Measurements from ENCODE around the gene INSRR. TPM values are rescaled to one million over a fixed set of nuclear protein-coding genes. Genes with fewer than 3 reads are reported as not detected.

INSRR gene
- total and polyA plus RNA-seq, 9 of the 15 experiments (the other 6 are each of a cell fraction or from before 2014, with no cell fraction given): 0.03 to 0.18 (median 0.06) TPM; not detected in 3

DNA sequence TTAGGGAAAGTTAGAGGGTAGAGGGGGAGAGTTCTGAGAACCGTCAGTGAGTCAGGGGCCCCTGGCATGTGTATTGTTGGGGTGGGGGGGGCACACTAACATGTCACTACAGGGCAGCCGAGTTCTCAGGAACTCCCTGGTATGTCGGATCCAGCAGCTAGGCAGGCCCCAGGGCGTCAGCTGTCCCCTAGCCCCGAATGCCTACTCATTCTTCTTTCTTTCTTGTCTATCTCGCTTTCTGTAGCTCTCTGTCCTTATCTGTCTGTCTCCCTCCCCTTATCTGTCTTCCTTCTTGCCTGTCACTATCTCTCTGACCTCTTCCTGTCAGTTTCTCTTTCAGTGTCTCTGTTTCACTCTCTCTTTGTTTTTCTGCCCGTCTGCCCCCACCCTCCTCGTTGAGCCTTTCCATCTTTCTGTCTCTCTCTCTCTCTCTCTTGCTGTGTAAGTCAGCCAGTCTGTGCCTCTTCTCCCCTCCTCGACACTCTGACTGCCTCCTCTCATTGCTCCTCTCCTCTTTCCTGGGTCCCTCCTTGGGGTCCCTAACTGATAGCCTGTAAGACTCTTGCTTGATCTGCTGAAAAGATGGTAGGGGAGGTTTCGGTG, 4.2 kb upstream of the INSRR start (continued):
- TF ChIP-seq NEUROD1 (IDR thresholded peaks at IDR 0.05; ENCODE audit: borderline replicate concordance, low read depth, low read length, partially characterized antibody): peak; percentile 25
- TF ChIP-seq, protein P1, sequence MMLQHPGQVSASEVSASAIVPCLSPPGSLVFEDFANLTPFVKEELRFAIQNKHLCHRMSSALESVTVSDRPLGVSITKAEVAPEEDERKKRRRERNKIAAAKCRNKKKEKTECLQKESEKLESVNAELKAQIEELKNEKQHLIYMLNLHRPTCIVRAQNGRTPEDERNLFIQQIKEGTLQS (IDR thresholded peaks at IDR 0.05): no peak
- TF ChIP-seq, protein P1 (CRISPR knock-in tag; conservative IDR thresholded peaks at IDR 0.05): no peak
- no peak for TF ChIP-seq BRCA1 (IDR thresholded peaks at IDR 0.05)
- TF ChIP-seq BRCA1 (CRISPR knock-in tag; IDR thresholded peaks at IDR 0.05): no peak
- TF ChIP-seq HMGN3 (IDR thresholded peaks at IDR 0.05; ENCODE audit: borderline replicate concordance, extremely low read depth, insufficient read length, low read depth, low read length): no peak
- no peak for TF ChIP-seq ZNF134 (CRISPR knock-in tag; conservative IDR thresholded peaks at IDR 0.05)
- TF ChIP-seq CXXC5 (CRISPR knock-in tag; IDR thresholded peaks at IDR 0.05): peak; percentile 58
- TF ChIP-seq CBFA2T2 (conservative IDR thresholded peaks at IDR 0.05): peak; percentile 87
- TF ChIP-seq STAT5B (CRISPR knock-in tag; IDR thresholded peaks at IDR 0.05): no peak
- TF ChIP-seq, protein P2, sequence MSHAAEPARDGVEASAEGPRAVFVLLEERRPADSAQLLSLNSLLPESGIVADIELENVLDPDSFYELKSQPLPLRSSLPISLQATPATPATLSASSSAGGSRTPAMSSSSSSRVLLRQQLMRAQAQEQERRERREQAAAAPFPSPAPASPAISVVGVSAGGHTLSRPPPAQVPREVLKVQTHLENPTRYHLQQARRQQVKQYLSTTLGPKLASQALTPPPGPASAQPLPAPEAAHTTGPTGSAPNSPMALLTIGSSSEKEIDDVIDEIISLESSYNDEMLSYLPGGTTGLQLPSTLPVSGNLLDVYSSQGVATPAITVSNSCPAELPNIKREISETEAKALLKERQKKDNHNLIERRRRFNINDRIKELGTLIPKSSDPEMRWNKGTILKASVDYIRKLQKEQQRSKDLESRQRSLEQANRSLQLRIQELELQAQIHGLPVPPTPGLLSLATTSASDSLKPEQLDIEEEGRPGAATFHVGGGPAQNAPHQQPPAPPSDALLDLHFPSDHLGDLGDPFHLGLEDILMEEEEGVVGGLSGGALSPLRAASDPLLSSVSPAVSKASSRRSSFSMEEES (CRISPR knock-in tag; IDR thresholded peaks at IDR 0.05): no peak
- TF ChIP-seq, protein P3, sequence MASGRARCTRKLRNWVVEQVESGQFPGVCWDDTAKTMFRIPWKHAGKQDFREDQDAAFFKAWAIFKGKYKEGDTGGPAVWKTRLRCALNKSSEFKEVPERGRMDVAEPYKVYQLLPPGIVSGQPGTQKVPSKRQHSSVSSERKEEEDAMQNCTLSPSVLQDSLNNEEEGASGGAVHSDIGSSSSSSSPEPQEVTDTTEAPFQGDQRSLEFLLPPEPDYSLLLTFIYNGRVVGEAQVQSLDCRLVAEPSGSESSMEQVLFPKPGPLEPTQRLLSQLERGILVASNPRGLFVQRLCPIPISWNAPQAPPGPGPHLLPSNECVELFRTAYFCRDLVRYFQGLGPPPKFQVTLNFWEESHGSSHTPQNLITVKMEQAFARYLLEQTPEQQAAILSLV (tag; IDR thresholded peaks at IDR 0.05): no peak
- TF ChIP-seq NR2C2 (CRISPR knock-in tag; IDR thresholded peaks at IDR 0.05): no peak; the same call in 1 of the 2 replicates
- TF ChIP-seq NR2C2 (tag; IDR thresholded peaks at IDR 0.05): peak; percentile 39; the same call in 1 of the 2 replicates
- TF ChIP-seq THRAP3 (IDR thresholded peaks at IDR 0.05; ENCODE audit: borderline replicate concordance): 0 out of 2 replicates have a peak, but pooled peaks have one; percentile 64
- TF ChIP-seq PHF20 (IDR thresholded peaks at IDR 0.05; ENCODE audit: partially characterized antibody): peak; percentile 63
- TF ChIP-seq, protein P4, sequence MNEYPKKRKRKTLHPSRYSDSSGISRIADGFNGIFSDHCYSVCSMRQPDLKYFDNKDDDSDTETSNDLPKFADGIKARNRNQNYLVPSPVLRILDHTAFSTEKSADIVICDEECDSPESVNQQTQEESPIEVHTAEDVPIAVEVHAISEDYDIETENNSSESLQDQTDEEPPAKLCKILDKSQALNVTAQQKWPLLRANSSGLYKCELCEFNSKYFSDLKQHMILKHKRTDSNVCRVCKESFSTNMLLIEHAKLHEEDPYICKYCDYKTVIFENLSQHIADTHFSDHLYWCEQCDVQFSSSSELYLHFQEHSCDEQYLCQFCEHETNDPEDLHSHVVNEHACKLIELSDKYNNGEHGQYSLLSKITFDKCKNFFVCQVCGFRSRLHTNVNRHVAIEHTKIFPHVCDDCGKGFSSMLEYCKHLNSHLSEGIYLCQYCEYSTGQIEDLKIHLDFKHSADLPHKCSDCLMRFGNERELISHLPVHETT (CRISPR knock-in tag; conservative IDR thresholded peaks at IDR 0.05 in 1 of 2, IDR thresholded peaks at IDR 0.05 in 1 of 2): peak in 1 of 2 experiments; percentile 62; a peak in 1 of 4 replicates
- TF ChIP-seq MEIS2 (IDR thresholded peaks at IDR 0.05; ENCODE audit: partially characterized antibody): peak; percentile 89
- peak; percentile 97 for TF ChIP-seq MECOM (CRISPR knock-in tag; IDR thresholded peaks at IDR 0.05)
- no peak for TF ChIP-seq RUNX1 (IDR thresholded peaks at IDR 0.05; ENCODE audit: low read depth)
- TF ChIP-seq, protein P5, sequence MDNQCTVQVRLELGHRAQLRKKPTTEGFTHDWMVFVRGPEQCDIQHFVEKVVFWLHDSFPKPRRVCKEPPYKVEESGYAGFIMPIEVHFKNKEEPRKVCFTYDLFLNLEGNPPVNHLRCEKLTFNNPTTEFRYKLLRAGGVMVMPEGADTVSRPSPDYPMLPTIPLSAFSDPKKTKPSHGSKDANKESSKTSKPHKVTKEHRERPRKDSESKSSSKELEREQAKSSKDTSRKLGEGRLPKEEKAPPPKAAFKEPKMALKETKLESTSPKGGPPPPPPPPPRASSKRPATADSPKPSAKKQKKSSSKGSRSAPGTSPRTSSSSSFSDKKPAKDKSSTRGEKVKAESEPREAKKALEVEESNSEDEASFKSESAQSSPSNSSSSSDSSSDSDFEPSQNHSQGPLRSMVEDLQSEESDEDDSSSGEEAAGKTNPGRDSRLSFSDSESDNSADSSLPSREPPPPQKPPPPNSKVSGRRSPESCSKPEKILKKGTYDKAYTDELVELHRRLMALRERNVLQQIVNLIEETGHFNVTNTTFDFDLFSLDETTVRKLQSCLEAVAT (IDR thresholded peaks at IDR 0.05): peak; percentile 61 to 89; a peak in 3 of 4 replicates
- 0 out of 2 replicates have a peak, but pooled peaks have one; percentile 27 for TF ChIP-seq ZNF766 (CRISPR knock-in tag; conservative IDR thresholded peaks at IDR 0.05)
- TF ChIP-seq TAL1 (IDR thresholded peaks at IDR 0.05): peak; percentile 81

Measured in K562 (cell line).